ENCODE results near the gene RNASET2.

Gene RNASET2

GRCh38 chr6:166879594-166879993 is 76.8 kb downstream of the RNASET2 start:
- TF ChIP-seq CTCF (IDR thresholded peaks at IDR 0.05; ENCODE audit: low read length, missing control alignments), result no peak
- no peak for DNase-seq (ENCODE audit: low read depth)

More at GRCh38 chr6:166879594-166879993, 76.8 kb downstream of the RNASET2 start:
- H3K4me3 ChIP-seq (replicated peaks; ENCODE audit: low read depth, low read length), result no peak overlapping the region

Measured in fibroblast of pulmonary artery (primary cell).